SK-N-SH treated with all-trans-retinoic acid at 6 μM for 48 hours (cell line): ENCODE results near the gene P2RY1.

Source experiments
- ATAC-seq: fragments of 200-7000 bp; cut with Tn5 transposase; 3 replicates; pipeline ENCODE4 v1.9.1; 2020; ENCODE audit warnings: mild to moderate bottlenecking, moderate library complexity
- ARNTL ChIP-seq: fragments of 450-650 bp; formaldehyde crosslinking; IDR thresholded peaks from 2 replicates; pipeline ENCODE4 v1.5.0; 2020; ENCODE audit warnings: low read depth, mild to moderate bottlenecking, moderate library complexity, borderline replicate concordance
- BACH2 ChIP-seq: fragments of 250-450 bp; sonication (Bioruptor Pico); IDR thresholded peaks from 2 replicates; pipeline ENCODE4 v1.9.0; 2021; ENCODE audit warnings: mild to moderate bottlenecking, borderline replicate concordance
- CSDC2 ChIP-seq: fragments of 250-450 bp; sonication (Bioruptor Pico); IDR thresholded peaks from 2 replicates; pipeline ENCODE4 v1.5.0; 2020; ENCODE audit warnings: mild to moderate bottlenecking, moderate library complexity
- ESRRG ChIP-seq: fragments of 250-450 bp; sonication (Bioruptor Pico); IDR thresholded peaks from 2 replicates; pipeline ENCODE4 v1.6.1; 2021; ENCODE audit warnings: mild to moderate bottlenecking
- GLIS3 ChIP-seq: fragments of 250-450 bp; sonication (Bioruptor Pico); IDR thresholded peaks from 2 replicates; pipeline ENCODE4 v1.5.0; 2020; ENCODE audit warnings: mild to moderate bottlenecking, moderate library complexity
- ISL1 ChIP-seq: fragments of 250-450 bp; sonication (Bioruptor Pico); IDR thresholded peaks from 2 replicates; pipeline ENCODE4 v2.1.2; 2022; ENCODE audit warnings: mild to moderate bottlenecking, moderate library complexity
- OSR1 ChIP-seq: fragments of 250-450 bp; sonication (Bioruptor Pico); IDR thresholded peaks from 2 replicates; pipeline ENCODE4 v1.8.0; 2022; ENCODE audit warnings: moderate library complexity, mild to moderate bottlenecking, inconsistent platforms
- PPARA ChIP-seq: fragments of 250-450 bp; sonication (Bioruptor Pico); IDR thresholded peaks from 2 replicates; pipeline ENCODE4 v1.5.0; 2020; ENCODE audit warnings: mild to moderate bottlenecking, borderline replicate concordance
- RARB ChIP-seq: fragments of 250-450 bp; sonication (Bioruptor Pico); IDR thresholded peaks from 2 replicates; pipeline ENCODE4 v1.8.0; 2021; ENCODE audit warnings: mild to moderate bottlenecking, moderate library complexity
- SNAI2 ChIP-seq: fragments of 250-450 bp; sonication (Bioruptor Pico); IDR thresholded peaks from 2 replicates; pipeline ENCODE4 v1.5.0; 2020; ENCODE audit warnings: mild to moderate bottlenecking, moderate library complexity
- TCF4 ChIP-seq: fragments of 250-450 bp; sonication (Bioruptor Pico); IDR thresholded peaks from 2 replicates; pipeline ENCODE4 v1.8.0; 2021; ENCODE audit warnings: mild to moderate bottlenecking, moderate library complexity, borderline replicate concordance
- TOX ChIP-seq: fragments of 250-450 bp; sonication (Bioruptor Pico); IDR thresholded peaks from 2 replicates; pipeline ENCODE4 v1.8.0; 2021; ENCODE audit warnings: mild to moderate bottlenecking, moderate library complexity, borderline replicate concordance
- ZC3H10 ChIP-seq: fragments of 250-450 bp; sonication (Bioruptor Pico); IDR thresholded peaks from 2 replicates; pipeline ENCODE4 v1.5.1; 2021; ENCODE audit warnings: mild to moderate bottlenecking, moderate library complexity
- ZFP3 ChIP-seq: fragments of 250-450 bp; sonication (Bioruptor Pico); IDR thresholded peaks from 2 replicates; pipeline ENCODE4 v1.5.0; 2020; ENCODE audit warnings: mild to moderate bottlenecking, moderate library complexity
- ZFP30 ChIP-seq: fragments of 450-650 bp; formaldehyde crosslinking; IDR thresholded peaks from 2 replicates; pipeline ENCODE4 v1.5.0; 2022; ENCODE audit warnings: mild to moderate bottlenecking, moderate library complexity
- ZNF565 ChIP-seq: fragments of 450-650 bp; formaldehyde crosslinking; conservative IDR thresholded peaks from 2 replicates; pipeline ENCODE4 v1.5.0; 2020; ENCODE audit warnings: low read depth, mild to moderate bottlenecking, moderate library complexity
- ZNF70 ChIP-seq: fragments of 450-650 bp; formaldehyde crosslinking; IDR thresholded peaks from 2 replicates; pipeline ENCODE4 v1.5.0; 2020; ENCODE audit warnings: mild to moderate bottlenecking, moderate library complexity
- ZNF8 ChIP-seq: fragments of 450-650 bp; formaldehyde crosslinking; IDR thresholded peaks from 2 replicates; pipeline ENCODE4 v1.5.0; 2020; ENCODE audit warnings: mild to moderate bottlenecking, moderate library complexity
- TF ChIP-seq, protein P1 (sequence below): fragments of 250-450 bp; sonication (Bioruptor Pico); IDR thresholded peaks from 2 replicates; pipeline ENCODE4 v1.5.1; 2021; ENCODE audit warnings: mild to moderate bottlenecking, moderate library complexity
- TF ChIP-seq, protein P2 (sequence below): fragments of 250-450 bp; sonication (Bioruptor Pico); IDR thresholded peaks from 2 replicates; pipeline ENCODE4 v1.5.0; 2020; ENCODE audit warnings: mild to moderate bottlenecking, moderate library complexity
- TF ChIP-seq, protein P3 (sequence below): fragments of 250-450 bp; sonication (Bioruptor Pico); IDR thresholded peaks from 2 replicates; pipeline ENCODE4 v1.5.1; 2020; ENCODE audit warnings: low read depth, mild to moderate bottlenecking, moderate library complexity
- TF ChIP-seq, protein P4 (sequence below): fragments of 250-450 bp; sonication (Bioruptor Pico); IDR thresholded peaks from 2 replicates; pipeline ENCODE4 v1.8.0; 2021; ENCODE audit warnings: low read depth, mild to moderate bottlenecking, moderate library complexity, borderline replicate concordance
- TF ChIP-seq, protein P5 (sequence below): fragments of 250-450 bp; sonication (Bioruptor Pico); IDR thresholded peaks from 2 replicates; pipeline ENCODE4 v1.8.0; 2020; ENCODE audit warnings: mild to moderate bottlenecking, moderate library complexity, borderline replicate concordance

The P2RY1 gene

DNA sequence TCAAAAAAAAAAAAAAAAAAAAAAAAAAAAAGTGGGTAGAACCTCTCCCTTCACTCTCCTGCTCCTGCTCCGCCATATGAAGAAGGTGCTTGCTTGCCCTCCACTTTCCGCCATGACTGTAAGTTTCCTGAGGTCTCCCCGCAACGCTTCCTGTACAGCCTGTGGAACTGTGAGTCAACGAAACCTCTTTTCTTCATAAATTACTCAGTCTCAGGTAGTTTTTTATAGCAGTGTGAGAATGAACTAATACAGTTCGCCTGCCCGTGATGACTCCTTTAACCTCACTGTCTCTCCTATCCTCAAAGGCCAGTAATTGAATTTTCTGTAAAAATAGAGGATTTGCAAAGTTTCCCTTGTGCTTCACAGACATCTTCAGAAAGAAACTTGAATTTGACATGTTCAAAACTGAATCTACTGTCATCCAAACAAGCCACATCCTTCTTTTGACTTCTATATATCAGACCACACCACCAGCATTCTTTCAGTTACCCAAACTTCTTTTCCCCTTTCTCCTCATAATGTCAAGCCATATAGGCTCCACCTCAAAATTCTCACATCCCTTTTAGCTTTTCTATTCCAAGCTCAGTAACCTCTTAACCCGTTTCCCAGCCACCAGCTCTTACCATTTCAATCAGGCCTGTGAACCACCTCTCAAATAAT is 44.3 kb downstream of the P2RY1 start:
- no peak for ATAC-seq
- TF ChIP-seq, protein P1, sequence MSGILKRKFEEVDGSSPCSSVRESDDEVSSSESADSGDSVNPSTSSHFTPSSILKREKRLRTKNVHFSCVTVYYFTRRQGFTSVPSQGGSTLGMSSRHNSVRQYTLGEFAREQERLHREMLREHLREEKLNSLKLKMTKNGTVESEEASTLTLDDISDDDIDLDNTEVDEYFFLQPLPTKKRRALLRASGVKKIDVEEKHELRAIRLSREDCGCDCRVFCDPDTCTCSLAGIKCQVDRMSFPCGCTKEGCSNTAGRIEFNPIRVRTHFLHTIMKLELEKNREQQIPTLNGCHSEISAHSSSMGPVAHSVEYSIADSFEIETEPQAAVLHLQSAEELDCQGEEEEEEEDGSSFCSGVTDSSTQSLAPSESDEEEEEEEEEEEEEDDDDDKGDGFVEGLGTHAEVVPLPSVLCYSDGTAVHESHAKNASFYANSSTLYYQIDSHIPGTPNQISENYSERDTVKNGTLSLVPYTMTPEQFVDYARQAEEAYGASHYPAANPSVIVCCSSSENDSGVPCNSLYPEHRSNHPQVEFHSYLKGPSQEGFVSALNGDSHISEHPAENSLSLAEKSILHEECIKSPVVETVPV (CRISPR knock-in tag), result no peak
- TF ChIP-seq ZFP30 (CRISPR knock-in tag), result no peak
- TF ChIP-seq TCF4 (CRISPR knock-in tag), result no peak
- TF ChIP-seq ZC3H10, result no peak
- TF ChIP-seq, protein P2, sequence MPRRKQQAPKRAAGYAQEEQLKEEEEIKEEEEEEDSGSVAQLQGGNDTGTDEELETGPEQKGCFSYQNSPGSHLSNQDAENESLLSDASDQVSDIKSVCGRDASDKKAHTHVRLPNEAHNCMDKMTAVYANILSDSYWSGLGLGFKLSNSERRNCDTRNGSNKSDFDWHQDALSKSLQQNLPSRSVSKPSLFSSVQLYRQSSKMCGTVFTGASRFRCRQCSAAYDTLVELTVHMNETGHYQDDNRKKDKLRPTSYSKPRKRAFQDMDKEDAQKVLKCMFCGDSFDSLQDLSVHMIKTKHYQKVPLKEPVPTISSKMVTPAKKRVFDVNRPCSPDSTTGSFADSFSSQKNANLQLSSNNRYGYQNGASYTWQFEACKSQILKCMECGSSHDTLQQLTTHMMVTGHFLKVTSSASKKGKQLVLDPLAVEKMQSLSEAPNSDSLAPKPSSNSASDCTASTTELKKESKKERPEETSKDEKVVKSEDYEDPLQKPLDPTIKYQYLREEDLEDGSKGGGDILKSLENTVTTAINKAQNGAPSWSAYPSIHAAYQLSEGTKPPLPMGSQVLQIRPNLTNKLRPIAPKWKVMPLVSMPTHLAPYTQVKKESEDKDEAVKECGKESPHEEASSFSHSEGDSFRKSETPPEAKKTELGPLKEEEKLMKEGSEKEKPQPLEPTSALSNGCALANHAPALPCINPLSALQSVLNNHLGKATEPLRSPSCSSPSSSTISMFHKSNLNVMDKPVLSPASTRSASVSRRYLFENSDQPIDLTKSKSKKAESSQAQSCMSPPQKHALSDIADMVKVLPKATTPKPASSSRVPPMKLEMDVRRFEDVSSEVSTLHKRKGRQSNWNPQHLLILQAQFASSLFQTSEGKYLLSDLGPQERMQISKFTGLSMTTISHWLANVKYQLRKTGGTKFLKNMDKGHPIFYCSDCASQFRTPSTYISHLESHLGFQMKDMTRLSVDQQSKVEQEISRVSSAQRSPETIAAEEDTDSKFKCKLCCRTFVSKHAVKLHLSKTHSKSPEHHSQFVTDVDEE (CRISPR knock-in tag), result no peak
- TF ChIP-seq ZNF565 (CRISPR knock-in tag), result no peak
- no peak for TF ChIP-seq BACH2 (CRISPR knock-in tag)
- TF ChIP-seq CSDC2 (CRISPR knock-in tag), result no peak
- no peak for TF ChIP-seq ZNF8
- TF ChIP-seq, protein P3, sequence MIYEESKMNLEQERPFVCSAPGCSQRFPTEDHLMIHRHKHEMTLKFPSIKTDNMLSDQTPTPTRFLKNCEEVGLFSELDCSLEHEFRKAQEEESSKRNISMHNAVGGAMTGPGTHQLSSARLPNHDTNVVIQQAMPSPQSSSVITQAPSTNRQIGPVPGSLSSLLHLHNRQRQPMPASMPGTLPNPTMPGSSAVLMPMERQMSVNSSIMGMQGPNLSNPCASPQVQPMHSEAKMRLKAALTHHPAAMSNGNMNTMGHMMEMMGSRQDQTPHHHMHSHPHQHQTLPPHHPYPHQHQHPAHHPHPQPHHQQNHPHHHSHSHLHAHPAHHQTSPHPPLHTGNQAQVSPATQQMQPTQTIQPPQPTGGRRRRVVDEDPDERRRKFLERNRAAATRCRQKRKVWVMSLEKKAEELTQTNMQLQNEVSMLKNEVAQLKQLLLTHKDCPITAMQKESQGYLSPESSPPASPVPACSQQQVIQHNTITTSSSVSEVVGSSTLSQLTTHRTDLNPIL (CRISPR knock-in tag), result no peak
- no peak for TF ChIP-seq TOX (CRISPR knock-in tag)
- TF ChIP-seq ZFP3, result no peak
- TF ChIP-seq RARB, result no peak
- no peak for TF ChIP-seq OSR1 (CRISPR knock-in tag)
- no peak for TF ChIP-seq ZNF70 (CRISPR knock-in tag)
- no peak for TF ChIP-seq ARNTL (CRISPR knock-in tag)
- no peak for TF ChIP-seq ESRRG (CRISPR knock-in tag)
- TF ChIP-seq, protein P4, sequence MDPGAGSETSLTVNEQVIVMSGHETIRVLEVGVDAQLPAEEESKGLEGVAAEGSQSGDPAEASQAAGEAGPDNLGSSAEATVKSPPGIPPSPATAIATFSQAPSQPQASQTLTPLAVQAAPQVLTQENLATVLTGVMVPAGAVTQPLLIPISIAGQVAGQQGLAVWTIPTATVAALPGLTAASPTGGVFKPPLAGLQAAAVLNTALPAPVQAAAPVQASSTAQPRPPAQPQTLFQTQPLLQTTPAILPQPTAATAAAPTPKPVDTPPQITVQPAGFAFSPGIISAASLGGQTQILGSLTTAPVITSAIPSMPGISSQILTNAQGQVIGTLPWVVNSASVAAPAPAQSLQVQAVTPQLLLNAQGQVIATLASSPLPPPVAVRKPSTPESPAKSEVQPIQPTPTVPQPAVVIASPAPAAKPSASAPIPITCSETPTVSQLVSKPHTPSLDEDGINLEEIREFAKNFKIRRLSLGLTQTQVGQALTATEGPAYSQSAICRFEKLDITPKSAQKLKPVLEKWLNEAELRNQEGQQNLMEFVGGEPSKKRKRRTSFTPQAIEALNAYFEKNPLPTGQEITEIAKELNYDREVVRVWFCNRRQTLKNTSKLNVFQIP, result no peak
- no peak for TF ChIP-seq ISL1 (CRISPR knock-in tag)
- no peak for TF ChIP-seq SNAI2
- TF ChIP-seq, all 23 proteins: peak for 0

DNA sequence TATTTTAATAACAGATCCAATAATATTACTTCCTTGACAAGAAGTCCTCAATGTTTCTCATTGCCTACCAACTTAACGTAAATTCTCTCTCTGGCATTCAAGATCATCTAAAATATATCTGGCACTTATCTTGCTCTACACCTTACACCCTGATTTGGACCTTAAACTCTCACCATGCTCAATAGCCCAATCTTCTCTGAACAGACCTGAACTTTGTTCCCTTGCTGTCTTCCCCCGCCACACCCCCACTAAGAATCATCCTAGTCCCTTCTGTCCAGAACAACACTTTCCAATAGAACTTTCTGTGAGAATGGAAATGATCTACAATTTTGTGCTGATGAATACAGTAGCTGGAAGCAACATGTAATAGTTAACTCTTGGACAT is 44.9 kb downstream of the P2RY1 start:
- ATAC-seq, result no peak
- no peak for TF ChIP-seq PPARA
- no peak for TF ChIP-seq OSR1 (CRISPR knock-in tag)
- no peak for TF ChIP-seq ZNF565 (CRISPR knock-in tag)
- TF ChIP-seq, protein P5, sequence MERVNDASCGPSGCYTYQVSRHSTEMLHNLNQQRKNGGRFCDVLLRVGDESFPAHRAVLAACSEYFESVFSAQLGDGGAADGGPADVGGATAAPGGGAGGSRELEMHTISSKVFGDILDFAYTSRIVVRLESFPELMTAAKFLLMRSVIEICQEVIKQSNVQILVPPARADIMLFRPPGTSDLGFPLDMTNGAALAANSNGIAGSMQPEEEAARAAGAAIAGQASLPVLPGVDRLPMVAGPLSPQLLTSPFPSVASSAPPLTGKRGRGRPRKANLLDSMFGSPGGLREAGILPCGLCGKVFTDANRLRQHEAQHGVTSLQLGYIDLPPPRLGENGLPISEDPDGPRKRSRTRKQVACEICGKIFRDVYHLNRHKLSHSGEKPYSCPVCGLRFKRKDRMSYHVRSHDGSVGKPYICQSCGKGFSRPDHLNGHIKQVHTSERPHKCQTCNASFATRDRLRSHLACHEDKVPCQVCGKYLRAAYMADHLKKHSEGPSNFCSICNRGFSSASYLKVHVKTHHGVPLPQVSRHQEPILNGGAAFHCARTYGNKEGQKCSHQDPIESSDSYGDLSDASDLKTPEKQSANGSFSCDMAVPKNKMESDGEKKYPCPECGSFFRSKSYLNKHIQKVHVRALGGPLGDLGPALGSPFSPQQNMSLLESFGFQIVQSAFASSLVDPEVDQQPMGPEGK, result no peak
- TF ChIP-seq ARNTL (CRISPR knock-in tag), result no peak
- TF ChIP-seq RARB, result no peak
- TF ChIP-seq, protein P3 (CRISPR knock-in tag), result no peak
- TF ChIP-seq BACH2 (CRISPR knock-in tag), result no peak
- TF ChIP-seq, protein P1 (CRISPR knock-in tag), result no peak
- TF ChIP-seq GLIS3 (CRISPR knock-in tag), result no peak
- no peak for TF ChIP-seq ZC3H10
- TF ChIP-seq, protein P4, result no peak
- no peak for TF ChIP-seq ESRRG (CRISPR knock-in tag)
- no peak for TF ChIP-seq TOX (CRISPR knock-in tag)
- no peak for TF ChIP-seq ZFP3
- no peak for TF ChIP-seq TCF4 (CRISPR knock-in tag)
- TF ChIP-seq ZNF8, result no peak
- no peak for TF ChIP-seq ZFP30 (CRISPR knock-in tag)
